GM21619 (cell line): ENCODE measurements around the gene BIRC2.
"Not testable (repeated sequence)": the region's sequence is repeated elsewhere in the genome, so short reads cannot be mapped to it uniquely, and the experiment has no call there.

ENCODE experiments used
- ATAC-seq: cut with Tn5 transposase; IDR thresholded peaks from one replicate; pipeline ENCODE4 v1.9.1; 2021; ENCODE audit not compliant: unreplicated experiment

The BIRC2 gene

GRCh38 chr11:102374633-102375424 lies 27.8 kb downstream of the BIRC2 start:
- not testable (repeated sequence) for ATAC-seq

DNA sequence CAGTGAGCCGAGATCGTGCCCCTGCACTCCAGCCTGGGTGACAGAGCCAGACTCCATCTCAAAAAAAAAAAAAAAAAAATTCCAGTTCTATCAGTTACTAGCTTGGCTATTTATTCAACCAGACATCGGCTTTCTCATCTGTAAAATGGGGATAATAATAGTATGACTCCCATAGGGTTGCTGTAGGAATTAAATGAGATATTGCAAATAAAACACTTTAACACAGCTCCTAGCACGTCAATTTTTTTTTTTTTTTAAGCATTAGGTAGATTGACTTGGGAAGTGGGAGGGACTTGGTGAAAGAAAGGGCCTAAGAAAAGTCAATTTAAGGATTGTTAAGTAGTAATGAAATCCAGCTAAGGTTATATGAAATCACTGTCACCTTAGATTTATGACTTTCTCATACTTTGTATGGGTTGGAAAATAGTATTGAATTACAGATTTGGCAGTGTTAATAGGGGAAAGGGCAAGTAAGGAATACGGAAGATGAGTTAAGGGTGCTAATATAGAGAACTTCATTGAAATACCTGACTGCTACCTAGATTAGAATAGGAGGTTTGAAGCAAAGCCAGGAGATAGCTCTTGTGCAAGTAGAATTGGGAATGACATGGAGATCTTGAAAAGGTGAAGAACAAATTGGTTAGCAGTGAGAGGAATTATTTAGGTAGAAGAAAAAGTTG lies 28.8 kb downstream of the BIRC2 start:
- ATAC-seq = no peak

GRCh38 chr11:102377891-102378290 lies 30.9 kb downstream of the BIRC2 start:
- ATAC-seq = no peak

GRCh38 chr11:102378818-102379217 lies 31.8 kb downstream of the BIRC2 start:
- no peak for ATAC-seq

DNA sequence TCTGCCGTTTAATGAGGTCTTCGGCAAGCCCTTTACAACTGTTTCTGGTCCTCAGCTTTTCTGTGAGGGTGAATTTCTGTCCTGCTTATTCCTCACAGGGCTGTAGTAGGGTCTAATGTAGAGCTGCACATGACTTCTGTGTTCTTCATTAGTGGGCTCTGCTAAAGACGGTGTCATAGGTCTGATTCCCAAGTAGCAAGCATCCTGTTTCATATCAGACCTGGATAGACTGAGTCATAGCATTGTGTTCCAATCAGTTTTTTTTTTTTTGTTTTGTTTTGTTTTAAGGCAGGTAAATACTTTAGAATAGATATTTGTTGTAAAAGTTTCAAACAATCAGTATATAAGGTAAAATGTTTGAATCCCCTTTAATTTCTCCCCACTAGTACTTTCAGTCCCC lies 35.4 kb downstream of the BIRC2 start:
- no peak for ATAC-seq

DNA sequence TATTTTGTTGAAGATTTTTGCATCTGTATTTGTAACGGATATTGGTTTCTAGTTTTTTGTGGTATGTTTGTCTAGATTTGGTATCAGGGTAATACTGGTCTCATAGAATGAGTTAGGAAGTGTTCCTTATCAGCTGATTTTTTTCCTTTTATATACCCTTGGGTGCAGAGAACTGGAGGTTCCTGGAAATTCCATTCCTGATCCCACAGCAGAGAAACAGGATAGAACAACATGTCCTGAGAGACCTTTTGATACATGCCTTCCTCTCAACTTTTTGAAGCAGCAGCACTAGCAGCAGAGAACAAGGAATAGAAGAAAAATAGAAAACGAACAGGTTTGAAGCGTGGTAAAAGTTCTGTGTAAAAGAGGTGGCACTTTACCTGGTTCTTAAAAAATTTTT lies 36.8 kb downstream of the BIRC2 start:
- ATAC-seq = no peak

GRCh38 chr11:102384419-102385079 lies 37.5 kb downstream of the BIRC2 start:
- no peak for ATAC-seq

- ATAC-seq = no peak
These were observed 38.3 kb downstream of the BIRC2 start for GRCh38 chr11:102385085-102386007.

DNA sequence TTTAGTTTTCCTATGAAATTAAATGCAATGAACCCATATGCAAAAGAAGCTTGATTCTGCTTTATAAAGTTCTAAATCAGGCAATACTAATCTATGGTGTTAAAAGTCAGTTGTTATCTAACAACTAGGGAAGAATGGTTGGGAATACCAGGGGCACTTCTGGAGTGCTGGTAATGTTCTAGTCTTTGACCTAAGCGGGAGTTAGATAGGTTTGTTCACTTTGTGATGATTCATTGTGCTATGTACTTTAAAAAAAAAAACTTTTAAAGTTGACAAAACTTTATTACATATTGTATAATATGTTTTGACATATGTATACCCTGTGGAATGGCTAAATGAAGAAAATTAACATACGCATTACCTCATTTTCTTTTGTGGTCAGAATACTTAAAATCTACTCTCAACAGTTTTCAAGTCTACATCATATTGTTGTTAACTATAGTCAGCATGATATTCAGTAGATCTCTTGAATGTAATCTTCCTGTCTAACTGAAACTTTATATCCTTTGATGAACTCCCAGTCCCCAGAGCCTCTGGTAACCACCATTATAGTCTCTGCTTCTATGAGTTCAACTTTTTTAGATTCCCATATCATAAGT lies 39.2 kb downstream of the BIRC2 start:
- ATAC-seq = no peak

- no peak for ATAC-seq
These were observed 40.2 kb downstream of the BIRC2 start for GRCh38 chr11:102387043-102387781.

DNA sequence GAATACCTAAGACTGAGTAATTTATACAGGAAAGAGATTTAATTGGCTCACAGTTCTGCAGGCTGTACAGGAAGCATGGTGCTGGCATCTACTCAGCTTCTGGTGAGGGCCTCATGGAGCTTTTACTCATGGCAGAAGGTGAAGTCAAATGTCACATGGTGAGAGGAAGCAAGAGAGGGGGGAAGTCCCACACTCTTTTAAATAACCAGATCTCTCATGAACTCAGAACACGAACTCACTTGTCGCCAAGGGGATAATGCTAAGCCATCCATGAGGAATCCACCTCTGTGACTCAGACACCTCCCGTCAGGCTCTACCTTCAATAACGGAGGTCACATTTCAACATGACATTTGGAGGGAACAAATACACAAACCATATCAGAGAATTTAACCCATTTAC lies 42.2 kb downstream of the BIRC2 start:
- no peak for ATAC-seq

DNA sequence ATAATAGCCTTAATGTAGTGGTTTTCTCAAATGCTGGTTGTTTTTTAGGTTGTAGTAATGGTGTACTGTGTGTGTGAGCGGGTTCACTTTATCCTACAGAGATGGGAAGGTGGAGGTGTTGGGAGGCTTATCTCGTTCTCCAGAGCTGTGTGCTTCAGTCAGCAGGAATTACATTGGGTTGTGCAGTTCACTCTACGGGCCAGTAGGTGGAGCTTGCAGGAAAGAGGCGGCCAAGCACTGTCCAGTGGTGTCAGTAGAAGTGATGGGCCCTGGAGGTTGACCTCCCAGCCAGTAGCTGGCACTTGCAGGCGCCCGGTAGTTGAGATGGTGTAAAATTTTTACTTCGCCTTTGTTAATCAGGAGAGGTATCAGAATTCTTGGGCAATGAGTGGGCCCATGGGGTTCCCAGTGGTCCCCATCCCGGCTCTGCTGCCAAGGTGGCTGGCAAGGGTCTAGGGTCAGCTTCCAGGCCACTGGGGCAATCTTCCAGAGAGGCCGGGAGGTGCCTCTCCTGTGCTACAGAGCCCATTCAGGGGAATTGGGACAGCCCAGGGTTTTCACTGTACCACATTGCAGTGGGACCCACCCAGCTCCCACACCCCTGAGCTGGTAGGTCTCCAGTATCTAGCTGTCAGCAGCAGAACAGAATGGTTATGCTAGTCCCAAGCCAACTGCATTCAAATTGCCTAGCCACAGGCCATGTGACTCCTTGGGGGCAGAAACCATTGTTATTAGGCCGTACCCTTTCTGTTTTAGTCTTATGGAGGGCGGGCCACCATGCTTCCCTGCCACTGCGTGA lies 43.9 kb downstream of the BIRC2 start:
- peak; percentile 90 for ATAC-seq

DNA sequence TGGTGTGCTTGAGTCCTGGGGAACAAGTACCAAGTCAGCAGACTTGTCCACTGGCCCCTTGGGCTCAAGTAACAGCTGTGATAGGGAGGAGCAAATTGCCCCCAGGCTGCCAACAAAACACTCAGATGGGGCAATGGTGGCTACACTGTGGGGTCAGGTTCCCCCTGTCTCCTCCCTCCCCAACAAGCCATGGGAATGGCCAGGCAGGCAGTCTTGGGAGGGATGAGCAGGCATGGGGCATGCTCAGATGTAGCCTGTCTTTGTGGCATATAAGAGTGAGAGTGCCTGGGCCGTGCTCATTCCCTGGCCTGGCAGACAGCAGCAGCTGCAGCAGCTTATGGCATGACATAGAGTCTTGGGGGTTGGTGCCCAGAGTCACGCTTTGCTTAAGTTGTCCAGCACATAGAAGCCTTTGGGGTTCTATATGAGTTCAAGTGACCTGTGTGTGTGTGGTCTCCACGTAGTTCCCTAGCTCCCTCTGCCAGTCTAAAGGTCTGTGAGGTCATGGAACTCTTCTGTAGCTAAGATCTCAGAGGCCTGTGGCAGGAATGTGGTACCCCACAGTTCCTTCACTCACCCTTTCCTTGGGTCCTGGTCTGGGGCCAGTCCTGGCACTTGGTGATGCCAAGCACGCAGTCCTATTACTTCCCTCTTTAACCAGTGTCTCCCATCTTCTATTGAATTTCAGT lies 44.7 kb downstream of the BIRC2 start:
- no peak for ATAC-seq

DNA sequence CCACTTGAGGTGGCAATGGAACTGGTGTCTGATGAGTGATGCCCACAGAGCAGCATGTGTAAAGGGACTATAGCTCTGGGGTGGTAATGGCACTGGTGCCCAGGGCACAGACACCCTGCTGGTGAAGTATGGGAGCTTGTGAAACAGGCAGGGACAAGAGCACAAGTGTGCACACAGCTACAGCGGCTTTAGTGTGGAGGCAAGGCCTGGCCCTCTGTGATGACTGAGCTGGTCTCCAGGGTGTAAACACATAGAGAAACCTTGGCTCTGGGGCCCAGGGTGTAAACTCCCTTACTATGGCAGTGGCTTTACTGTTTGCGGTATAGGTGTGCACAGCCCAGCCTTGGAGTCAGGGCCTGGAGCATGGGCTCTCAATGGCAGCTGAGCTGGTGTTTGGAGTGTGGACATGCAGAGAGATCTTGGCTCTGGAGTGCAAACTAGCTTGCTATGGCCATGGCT lies 46.3 kb downstream of the BIRC2 start:
- no peak for ATAC-seq

- ATAC-seq = no peak
These were observed 48.8 kb downstream of the BIRC2 start for GRCh38 chr11:102395720-102396393.

DNA sequence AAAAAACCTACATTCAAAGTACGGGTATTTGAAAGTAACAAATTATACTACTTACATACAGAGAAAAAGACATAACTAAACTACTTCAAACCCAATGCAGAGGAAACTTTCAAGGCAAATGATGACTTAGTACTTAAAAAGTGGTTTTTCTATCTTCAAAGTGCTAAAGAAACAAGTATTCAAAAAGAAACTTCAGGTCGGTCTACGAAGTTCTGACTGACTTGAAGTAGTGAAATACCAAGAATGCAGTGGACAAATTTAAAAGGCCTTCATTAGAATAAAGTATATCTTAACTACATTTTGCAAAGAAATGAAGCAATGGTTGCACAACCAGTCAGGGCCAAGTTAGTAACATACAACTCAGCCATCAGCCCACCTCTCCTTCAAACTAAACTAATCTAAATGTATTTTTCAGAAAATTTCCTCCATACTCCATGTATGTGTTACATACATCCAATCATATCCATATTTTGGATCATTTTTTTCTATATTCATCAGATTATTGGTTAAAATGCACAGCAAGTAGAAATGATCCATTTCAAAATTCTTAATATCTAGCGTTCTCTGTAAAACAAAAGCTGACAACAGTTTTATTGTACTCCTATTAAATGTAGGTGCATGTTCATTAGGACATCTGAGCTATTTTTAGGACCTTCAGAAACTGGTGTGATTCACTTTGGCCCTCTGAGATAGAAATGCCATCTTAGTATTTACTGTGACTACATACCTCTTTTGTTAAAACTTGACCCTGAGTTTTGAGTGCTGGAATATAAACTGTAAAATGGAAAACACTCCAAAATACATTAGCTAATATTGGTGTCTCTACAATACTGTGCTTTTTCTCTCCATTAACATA lies 49.9 kb downstream of the BIRC2 start:
- no peak for ATAC-seq

- ATAC-seq = no peak
These were observed 51.3 kb downstream of the BIRC2 start for GRCh38 chr11:102398297-102398696.
